Cardiac muscle cell (in vitro differentiated cells and primary cell): ENCODE measurements around the gene IQGAP2. TPM values are rescaled to one million over a fixed set of nuclear protein-coding genes. Genes with fewer than 3 reads are reported as not detected.

Experiments
- DNase-seq, 2 donors: peaks; one replicate each; pipeline versions ENCODE4 v3.0.0 to v3.0.0-alpha.2; 2010 to 2017; ENCODE audit warnings: low read depth in 1 of 2, low spot score in 1 of 2
- H3K27ac ChIP-seq: fragments of 200-600 bp; sonication (generic); 2 replicates; pipeline ENCODE4 v1.5.1; 2016
- H3K27me3 ChIP-seq: fragments of 200-600 bp; sonication (generic); 2 replicates; pipeline ENCODE4 v1.6.0; 2016; ENCODE audit warnings: control low read depth
- H3K36me3 ChIP-seq: fragments of 200-600 bp; sonication (generic); 2 replicates; pipeline ENCODE4 v1.5.1; 2016; ENCODE audit warnings: control low read depth
- H3K4me1 ChIP-seq: fragments of 200-600 bp; sonication (generic); 2 replicates; pipeline ENCODE4 v1.8.1; 2017; ENCODE audit warnings: low read depth, mild to moderate bottlenecking, mixed run types
- H3K4me3 ChIP-seq: fragments of 200-600 bp; sonication (generic); 2 replicates; pipeline ENCODE4 v1.5.1; 2016; ENCODE audit warnings: mild to moderate bottlenecking
- H3K9me3 ChIP-seq: fragments of 200-600 bp; sonication (generic); 2 replicates; pipeline ENCODE4 v1.5.1; 2017; ENCODE audit warnings: low read depth, mild to moderate bottlenecking, control low read depth
- CTCF ChIP-seq: IDR thresholded peaks from 2 replicates; pipeline ENCODE4 v1.5.1; 2012; ENCODE audit warnings: low read depth, mild to moderate bottlenecking, low read length
- polyA plus RNA-seq: library from polyadenylated mRNA; unstranded; fragments of >200 nt; fragmentation: Nextera tagmentation; extraction: Ambion mirVana; gene quantifications from 2 replicates; pipeline ENCODE4 v1.2.1, GENCODE V29; 2016
- total RNA-seq: library from RNA; depleted of rRNA; stranded (reverse); fragments of >200 nt; gene quantifications from 2 replicates; pipeline ENCODE4 v1.2.3, GENCODE V29; 2016

Gene IQGAP2
- total and polyA plus RNA-seq, 2 experiments from 2014 or later, result 4.1 to 10.8 TPM

- Histone ChIP-seq H3K4me1 (no peaks in the 10 kb centered on the region), H3K27me3 (peaks cover 5% of the 10 kb centered on the region), H3K36me3 (no peaks in the 10 kb centered on the region), H3K27ac (no peak overlapping the region), H3K9me3 (no peaks in the 10 kb centered on the region), H3K4me3 (peak overlapping the region; percentile 91)
- DNase-seq, result peak in 1 of 2 donors; percentile 47
- TF ChIP-seq CTCF, result no peak
Observed at GRCh38 chr5:76402251-76402885, 717 bp upstream of the IQGAP2 start.

- no peak for TF ChIP-seq CTCF
- DNase-seq, result peak in 1 of 2 donors; percentile 67
- Histone ChIP-seq H3K4me3 (peak overlapping the region; percentile 91), H3K4me1 (no peaks in the 10 kb centered on the region), H3K27ac (no peak overlapping the region), H3K27me3 (peaks cover 5% of the 10 kb centered on the region), H3K36me3 (no peaks in the 10 kb centered on the region), H3K9me3 (no peaks in the 10 kb centered on the region)
Observed at GRCh38 chr5:76403766-76404222, 709 bp downstream of the IQGAP2 start.

- no peak overlapping the region for H3K27ac ChIP-seq
- no peaks in the 10 kb centered on the region for H3K4me1 ChIP-seq
- H3K27me3 ChIP-seq, result peaks cover 5% of the 10 kb centered on the region
- H3K9me3 ChIP-seq, result no peaks in the 10 kb centered on the region
- no peak for DNase-seq
- H3K36me3 ChIP-seq, result no peaks in the 10 kb centered on the region
- no peak overlapping the region for H3K4me3 ChIP-seq
- TF ChIP-seq CTCF, result no peak
Observed at GRCh38 chr5:76404223-76405211, 1.4 kb downstream of the IQGAP2 start.

- no peaks in the 10 kb centered on the region for H3K9me3 ChIP-seq
- H3K27me3 ChIP-seq, result peaks cover 5% of the 10 kb centered on the region
- TF ChIP-seq CTCF, result no peak
Observed at GRCh38 chr5:76406014-76406413, 2.9 kb downstream of the IQGAP2 start.

GRCh38 chr5:76406673-76407072 is 3.6 kb downstream of the IQGAP2 start:
- DNase-seq, result no peak

More at GRCh38 chr5:76406014-76406413, 2.9 kb downstream of the IQGAP2 start:
- Histone ChIP-seq H3K4me3 (no peak overlapping the region), H3K4me1 (no peaks in the 10 kb centered on the region), H3K36me3 (no peaks in the 10 kb centered on the region), H3K27ac (no peak overlapping the region)
- no peak for DNase-seq

More at GRCh38 chr5:76406673-76407072, 3.6 kb downstream of the IQGAP2 start:
- Histone ChIP-seq H3K4me3 (no peak overlapping the region), H3K9me3 (no peaks in the 10 kb centered on the region), H3K27me3 (peaks cover 5% of the 10 kb centered on the region), H3K4me1 (no peaks in the 10 kb centered on the region), H3K36me3 (no peaks in the 10 kb centered on the region), H3K27ac (no peak overlapping the region)
- TF ChIP-seq CTCF, result no peak
